Activated naive CD8-positive, alpha-beta T cell treated with anti-CD3 and anti-CD28 coated beads, Interleukin-2, amount 50 U/mL, for 16 hours (primary cell): ENCODE data around the gene RAD51B.

Source experiments
- DNase-seq: peaks from one replicate; pipeline ENCODE4 v3.0.0-alpha.2; 2020; ENCODE audit warnings: low read depth, low spot score

The RAD51B gene

DNA sequence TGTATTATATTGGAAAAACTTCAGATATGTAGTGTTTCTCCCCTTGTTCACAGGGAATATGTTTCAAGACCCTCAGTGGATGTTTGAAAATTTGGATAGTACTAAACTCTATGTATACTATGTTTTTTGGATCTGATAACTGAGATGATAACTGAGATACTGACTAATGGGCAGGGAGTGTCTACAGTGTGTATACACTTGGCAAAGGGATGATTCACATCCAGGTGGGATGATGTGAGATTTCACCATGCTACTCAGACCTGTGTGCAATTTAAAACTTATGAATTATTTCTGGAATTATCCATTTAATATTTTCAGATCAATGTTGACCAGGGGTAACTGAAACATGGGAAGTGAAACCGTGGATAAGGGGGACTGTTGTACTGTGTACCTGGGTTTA is 13.8 kb downstream of the RAD51B start:
- DNase-seq: no peak

DNA sequence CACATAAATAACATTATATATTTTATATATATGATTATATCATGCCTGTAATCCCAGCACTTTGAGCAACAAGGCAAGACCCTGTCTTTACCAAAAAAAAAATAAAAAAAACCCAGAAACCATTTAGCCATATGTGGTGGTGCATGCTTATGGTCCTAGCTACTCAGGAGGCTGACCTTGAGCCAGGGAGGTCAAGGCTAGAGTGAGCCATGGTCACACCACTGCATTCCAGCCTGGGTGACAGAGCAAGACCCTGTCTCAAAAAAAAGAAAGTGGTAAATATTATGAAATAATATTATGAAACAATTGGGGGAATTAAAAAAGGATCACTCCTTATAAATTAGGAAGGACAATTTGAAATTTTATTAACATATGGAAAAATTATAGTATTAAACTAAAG is 16.0 kb downstream of the RAD51B start:
- no peak for DNase-seq

DNA sequence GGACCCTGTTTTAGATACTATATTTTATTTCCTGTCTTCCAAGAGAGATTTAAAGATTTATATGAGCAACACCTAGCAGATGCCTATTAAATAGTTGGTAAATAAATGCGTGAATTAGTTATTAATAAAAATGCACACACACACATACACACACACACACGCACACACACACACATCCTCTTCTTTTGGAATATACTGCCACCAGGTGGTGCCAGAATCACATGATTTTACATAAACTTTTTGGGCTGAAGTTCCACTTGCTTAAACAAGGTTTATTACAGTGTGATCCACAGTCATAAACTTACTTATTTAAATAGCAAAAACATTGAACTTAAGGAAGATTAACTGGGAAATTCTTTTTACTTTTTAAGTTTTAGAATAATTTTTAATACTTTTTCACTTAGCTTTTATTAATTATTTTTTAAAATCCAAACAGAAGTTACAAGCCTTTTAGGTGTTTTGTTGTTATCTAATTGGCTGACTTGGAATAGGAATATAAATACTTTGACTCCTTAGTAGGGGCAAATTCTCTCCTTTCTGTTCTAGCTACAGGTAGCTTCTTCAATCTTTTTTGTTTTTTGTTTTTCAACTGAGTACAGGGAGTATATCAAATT is 17.5 kb downstream of the RAD51B start:
- DNase-seq: no peak

DNA sequence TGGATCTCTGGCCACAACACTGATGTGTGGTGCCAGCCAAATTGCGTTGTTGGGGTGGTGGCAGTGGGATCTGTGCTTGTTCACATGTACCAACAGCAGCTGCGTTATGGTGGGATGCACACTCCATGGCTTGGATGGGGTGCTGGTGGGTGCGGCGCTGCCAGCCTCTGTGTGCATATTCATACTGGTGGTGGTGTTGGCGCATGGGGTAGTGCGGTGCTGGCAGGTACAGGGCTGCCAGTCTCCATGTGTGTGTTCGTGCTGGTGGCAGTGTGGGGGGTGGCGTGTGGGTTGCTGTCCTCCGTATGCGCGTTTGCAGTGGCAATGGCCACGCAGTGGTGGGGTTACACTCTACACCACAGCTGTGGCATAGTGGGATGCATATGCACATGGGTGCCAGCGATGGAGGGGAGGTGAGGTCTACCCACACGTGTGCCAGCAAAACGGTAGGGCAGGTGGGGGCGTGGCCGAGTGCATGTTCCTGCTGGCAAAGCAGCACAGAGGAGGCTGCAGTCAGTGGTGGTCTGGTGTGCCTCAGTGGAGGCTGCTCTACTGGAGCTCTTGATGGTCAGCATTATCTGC is 26.5 kb downstream of the RAD51B start:
- no peak for DNase-seq

DNA sequence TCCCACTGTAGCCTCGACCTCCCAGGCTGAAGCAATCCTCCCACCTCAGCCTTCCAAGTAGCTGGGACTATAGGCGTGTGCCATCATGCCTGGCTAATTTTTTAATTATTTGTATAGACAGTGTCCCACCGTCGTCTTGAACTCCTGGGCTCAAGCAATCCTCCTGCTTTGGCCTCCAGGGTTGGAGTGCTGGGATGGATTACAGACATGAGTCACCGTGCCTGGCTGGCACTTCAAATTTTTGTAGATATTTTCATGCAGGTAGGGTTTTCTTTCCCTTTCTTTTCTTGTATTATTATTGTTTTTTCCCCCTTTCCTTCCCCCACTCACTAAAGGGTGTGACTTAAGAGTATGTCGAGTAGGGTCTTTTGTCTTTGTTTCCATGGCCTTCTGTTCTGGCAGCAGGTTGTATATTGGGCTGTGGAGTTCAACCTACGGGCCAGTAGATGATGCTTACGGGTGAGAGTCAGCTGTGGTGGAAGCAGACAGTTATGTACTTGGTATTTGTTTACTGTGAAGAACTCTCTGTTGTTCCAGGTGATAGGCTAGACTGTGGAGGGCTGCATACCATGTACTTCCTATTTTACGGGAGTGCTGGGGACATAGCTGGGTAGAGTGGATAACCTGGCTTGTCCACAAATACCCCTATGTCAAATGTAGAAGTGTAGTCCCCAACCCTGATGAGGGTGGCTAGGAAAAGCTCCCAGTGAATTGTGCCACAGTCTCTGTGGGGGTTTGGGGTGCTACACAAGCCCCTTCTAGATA is 30.7 kb downstream of the RAD51B start:
- DNase-seq: no peak

DNA sequence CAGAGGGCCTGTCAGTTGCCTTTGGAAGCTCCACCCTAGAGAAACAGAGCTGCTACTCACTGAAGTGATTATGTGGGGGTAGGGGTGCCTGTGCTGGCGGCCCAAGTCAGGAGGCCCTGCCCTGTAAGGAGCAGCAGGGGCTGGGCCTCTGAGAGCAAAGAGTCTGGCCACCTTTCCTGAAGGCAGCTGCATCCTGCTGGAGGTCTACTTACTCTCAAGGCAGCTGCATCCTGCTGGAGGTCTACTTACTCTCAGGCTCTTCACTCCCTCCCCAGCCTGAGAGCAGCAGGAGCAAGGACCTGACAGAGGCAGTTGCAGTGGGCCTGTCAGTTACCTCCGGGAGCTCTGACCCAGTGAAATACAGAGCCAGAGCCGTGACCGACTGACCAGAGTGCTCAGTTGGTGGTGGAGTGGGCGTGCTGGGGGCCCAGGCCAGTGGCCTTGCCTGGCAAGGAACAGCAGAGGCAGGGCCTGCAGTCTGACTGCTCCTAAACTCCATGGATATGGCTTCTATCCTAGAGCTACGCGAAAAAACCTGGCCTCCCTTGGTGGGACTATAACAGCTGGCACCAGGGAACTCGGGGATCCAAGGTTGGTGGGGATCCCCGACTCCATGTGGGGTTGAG is 32.3 kb downstream of the RAD51B start:
- DNase-seq: no peak

DNA sequence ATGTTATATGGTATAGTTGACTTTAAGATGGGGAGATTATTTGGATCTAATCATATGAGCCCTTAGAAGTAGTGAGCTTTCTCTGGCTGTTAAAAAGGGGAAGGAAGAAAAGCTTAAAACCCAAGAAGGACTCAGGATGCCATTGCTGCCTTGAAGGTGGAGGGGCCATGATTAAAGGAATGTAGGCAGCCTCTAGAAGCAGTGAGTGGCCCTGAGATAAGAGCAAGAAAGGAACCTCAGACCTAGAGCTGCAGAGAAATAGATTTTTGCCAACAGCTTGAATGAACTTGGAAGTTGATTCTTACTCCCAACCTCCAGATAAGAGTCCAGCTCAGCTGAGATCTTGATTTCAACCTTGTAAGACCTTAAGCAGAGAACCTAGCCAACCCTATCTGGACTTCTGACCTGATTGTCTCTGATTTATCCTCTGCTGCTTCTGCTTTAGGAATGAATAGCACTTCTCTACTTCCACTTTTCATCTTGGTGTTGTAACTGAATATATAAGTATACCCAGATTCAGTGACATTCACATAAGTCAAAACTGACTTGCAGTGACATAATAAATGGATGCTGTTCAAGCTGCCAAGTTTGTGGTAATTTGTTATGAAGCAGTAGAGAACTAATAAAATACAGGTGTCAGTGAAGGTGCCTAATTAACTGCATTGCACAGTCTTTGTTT is 33.5 kb downstream of the RAD51B start:
- DNase-seq: no peak

DNA sequence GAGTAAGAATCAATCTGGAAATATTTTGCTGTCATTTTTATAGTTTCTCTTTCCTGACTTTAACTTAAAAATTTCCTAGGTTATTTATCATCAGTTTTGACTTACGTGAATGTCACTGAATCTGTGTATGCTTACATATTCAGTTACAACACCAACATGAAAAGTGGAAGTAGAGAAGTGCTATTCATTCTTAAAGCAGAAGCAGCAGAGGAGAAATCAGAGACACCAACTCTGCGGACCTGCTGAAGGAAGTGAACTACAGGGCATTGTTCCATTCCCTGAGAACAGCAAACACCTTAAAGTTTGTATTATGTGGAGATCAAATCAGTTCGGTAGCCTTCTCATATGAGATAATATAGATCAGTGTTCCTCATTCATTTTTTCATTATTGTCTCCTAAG is 34.1 kb downstream of the RAD51B start:
- DNase-seq: no peak

DNA sequence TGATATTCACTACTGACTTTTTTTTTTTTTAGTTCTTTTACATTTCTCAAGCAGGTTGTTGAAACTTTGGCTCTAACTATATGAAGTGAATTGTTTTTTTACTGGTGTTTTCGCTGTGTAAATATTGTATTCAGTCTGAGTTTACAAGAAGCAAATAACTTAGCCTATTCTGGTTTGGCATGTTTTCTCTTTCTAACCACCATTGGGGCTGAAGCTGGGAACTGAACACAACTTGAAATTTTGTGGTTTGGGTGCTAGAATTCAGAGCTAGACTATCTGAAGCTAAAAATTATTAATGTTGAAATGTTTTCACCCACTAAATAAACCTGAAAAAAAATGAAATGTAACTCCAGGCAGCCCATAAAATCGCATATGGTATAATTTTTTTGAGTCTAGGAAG is 37.2 kb downstream of the RAD51B start:
- no peak for DNase-seq

DNA sequence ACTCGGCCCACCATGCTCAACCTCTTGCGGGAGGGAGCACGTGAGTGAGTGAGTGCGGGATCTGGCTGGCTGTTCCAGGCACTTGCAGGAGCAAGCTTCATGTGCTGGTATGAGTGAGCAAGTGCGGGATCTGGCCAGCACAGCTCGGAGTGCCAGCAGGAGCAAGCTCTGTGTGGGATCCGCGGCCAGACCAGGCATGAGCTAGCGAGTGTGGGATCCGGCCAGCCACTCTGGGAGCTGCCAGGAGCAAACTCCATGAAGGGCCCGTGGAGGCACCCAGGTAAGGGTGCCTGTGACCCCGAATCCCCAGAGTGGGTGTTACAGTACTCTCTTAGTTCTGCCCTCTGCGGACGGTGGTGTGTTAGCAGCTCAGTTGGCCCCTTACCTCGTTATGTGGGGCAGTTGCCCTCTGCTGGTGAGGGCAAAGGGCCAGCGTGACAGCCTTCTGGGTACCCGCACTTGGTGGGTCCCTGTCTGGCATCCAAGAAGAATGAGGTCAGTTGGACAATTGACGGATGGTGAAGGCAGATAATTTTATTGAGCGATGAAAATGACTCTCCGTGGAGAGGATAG is 38.3 kb downstream of the RAD51B start:
- no peak for DNase-seq

DNA sequence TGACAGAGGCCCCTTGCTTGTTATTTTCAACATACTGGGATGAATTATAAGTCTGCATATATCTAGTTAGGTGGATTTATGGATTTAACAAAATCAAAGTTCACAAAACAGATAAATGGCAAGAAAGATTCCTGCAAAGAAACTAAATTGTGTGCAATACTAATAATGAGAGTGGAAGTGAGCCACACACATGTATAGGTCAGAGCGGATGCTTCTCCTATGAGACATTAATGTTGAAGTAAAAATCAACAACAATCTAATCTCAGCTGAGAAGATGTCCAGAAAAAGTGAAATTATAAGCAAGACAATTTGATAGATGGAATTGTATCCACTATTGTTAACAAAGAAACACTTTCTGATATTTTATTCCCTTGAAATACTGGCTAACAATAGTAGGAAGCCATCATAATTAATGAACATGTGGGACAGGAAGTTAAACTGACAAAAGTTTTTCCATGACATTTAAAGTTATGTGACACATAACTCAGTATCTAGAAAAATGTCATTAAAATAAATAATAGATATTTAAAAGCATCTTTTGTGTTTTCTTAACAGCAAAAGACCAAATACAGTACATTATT is 39.7 kb downstream of the RAD51B start:
- DNase-seq: no peak

DNA sequence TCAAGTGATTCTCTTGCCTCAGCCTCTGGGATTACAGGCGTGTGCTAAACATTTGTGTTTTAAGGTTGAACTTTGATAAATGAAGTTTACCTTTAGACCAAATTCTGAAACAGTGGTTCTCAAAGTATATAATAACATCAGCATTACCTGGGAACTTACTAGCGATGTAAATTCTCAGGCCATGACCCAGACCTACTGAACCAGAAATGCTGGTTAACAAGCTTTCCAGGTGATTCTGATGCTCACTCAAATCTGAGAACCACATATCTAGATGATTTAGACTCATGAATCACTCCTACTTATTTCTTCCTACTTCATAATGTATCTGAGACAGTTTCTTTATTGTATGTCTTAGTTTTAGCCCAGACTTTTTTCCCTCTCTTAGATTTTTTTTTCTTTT is 43.6 kb downstream of the RAD51B start:
- DNase-seq: no peak

DNA sequence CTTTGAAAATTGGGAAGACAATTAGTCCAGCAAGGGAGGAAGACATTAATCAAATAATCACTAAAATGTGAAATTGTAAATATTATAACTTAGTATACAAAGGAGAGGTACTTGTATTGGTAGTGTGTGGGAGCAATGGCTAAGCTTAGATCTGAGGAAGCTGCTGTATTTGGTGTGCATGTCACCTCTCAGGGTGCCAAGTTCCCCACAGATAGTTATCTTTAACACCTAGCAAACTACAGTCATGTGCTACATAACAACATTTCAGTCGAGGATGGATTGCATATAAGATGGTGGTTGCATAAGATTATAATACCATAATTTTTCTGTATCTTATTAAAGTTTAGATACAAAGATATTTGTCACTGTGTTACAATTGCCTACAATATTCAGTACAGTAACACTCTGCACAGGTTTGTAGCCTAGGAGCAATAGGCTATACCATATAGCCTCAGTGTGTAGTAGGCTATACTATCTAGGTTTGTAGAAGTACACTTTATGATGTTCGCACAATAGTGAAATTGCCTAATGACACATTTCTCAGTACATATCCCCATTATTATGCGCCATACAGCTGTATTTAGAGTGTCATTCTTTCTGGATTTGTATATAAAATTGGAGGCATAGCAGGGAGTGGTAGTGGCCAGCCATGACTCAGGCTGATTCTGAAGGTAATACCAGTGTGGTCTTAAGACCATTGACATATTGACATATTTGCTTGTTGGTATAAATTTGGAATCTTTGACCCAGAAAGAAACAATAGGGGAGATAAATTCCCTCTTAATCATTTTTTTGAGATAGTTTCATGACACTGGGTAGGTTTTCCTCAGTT is 55.8 kb downstream of the RAD51B start:
- DNase-seq: no peak

DNA sequence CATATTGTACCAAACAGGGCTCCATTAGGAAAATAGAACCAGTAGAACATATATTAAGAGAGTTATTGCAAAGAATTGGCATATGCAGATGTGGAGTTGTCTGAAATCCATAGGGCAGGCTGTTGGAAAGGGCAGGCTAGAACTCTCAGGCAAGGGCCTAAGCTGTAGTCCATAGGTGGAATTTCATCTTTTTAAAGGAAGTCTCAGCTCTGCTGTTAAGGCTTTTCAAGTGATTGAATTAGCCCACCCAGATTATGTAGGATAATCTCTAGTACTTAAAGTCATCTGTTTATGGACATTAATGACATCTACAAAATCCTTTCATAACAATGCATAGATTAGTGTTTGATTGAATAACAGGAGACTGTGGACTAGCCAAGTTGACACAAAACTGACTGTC is 59.4 kb downstream of the RAD51B start:
- DNase-seq: no peak

DNA sequence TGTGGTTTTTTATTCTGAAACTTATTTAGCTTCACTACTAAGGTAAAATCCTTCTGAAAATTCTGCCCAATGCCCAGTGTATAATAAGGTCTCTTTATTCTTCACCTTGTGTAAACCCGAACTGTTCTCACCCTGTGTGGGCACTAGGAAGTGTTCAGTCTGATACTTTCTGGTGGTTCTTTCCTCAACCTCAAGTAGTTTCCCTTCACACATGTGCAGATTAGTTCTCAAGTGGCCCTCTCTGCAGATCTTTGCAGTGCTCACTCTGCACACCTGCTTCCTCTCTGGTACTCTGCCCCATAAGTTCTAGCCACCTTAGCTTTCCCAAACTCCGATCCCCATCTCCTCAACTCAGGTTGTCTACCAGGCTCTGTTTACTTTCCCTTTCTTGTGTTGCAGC is 61.6 kb downstream of the RAD51B start:
- no peak for DNase-seq

DNA sequence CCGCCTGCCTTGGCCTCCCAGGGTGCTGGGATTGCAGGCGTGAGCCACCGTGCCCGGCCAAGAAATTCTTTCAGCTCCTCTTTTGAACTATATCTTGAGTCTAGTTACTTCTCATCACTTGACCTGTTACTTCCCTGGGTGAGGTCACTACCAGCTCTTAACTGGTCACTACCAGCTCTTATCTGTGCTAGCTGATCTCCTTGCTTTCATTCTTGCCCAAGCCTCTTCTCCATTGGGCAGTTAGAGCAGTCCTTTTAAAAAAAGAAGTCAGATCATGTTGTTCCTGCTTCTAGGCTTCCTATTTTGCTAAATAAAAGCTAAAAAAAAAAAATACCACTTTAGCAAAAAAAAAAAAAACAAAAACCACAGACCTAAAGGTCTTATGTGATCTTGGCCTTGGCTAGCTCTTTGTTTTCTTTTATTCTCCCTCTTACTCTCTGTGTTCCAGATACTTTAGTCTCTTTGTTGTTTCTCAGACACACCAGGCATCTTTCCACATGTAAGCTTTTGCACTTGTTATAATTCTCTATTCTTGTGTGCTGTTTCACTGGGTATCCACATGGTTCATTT is 63.5 kb downstream of the RAD51B start:
- no peak for DNase-seq

DNA sequence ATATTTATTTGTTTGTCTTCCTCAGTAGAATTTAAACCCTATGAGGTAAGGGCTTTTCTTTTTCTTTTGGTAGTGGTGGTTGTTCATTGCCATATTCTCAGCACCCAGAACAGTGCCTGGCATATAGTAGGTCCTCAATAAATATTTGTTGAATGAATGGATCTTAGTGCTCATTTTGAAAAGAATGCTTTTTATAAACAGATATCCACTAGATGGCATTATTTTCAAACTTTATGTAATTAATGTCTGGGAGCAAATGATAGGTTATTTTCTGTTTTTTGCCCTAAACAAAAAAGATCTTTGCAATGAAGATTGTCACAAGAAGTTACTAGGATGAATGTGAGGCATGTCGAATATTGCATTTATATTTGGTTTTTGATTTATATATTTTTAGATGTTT is 64.1 kb downstream of the RAD51B start:
- DNase-seq: no peak

DNA sequence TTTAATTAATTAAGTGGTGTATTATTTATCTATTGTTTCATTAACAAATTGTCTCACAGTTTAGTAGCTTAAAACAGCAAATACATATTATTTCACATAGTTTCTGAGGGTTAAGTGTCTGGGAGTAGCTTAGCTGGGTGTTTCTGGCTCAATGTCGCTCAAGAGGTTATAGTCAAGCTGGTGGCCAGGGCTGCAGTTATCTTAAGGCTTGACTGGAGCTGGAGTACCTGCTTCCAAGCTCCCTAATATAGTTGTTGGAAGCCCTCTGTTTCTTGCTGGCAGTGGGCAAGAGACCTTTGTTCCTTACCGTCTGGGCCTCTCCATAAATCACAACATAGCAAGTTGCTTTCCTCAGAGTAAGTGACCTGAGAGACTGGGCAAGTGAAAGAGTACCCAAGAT is 66.6 kb downstream of the RAD51B start:
- no peak for DNase-seq

DNA sequence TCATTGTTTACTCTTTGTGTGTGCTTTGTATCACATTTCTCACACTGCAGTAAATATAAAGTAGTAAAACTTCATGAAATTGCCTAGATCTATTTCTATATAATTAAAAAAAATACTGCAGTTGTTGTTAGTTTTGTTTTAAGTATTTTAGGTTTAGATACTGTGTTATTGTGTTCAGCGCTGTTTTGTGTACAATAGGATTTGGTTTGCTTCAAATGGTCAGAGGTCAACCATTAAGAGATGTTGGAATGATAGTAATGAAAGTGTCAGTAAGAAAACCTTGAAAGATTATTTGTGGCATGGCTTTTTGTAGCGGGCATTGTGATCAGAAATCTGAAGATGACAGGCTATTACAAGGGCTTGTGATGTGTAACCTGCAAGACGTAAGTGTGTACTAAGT is 67.9 kb downstream of the RAD51B start:
- DNase-seq: no peak

DNA sequence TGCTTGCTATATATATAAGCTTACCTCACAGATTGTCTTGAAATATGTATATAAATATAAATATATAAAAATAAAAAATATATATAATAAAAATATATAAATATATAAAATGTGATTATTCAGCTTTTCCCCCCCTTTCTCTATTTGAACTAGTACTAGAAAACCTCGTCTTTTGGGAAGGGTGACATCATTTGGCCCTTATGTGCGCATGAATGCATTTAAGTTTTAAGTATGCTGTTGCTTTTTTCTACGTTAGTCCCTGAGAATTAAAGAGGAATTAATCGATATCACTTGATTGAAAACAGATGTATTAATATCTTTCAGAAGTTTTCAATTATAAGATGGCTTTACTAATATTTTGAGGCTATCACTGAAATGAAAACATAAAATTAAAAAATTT is 69.9 kb downstream of the RAD51B start:
- DNase-seq: no peak
